ENCODE results near the gene FBP2. TPM values are rescaled to one million over a fixed set of nuclear protein-coding genes. Genes with fewer than 3 reads are reported as not detected.

The FBP2 gene
- total RNA-seq, 1 experiment from 2014 or later: not detected

DNA sequence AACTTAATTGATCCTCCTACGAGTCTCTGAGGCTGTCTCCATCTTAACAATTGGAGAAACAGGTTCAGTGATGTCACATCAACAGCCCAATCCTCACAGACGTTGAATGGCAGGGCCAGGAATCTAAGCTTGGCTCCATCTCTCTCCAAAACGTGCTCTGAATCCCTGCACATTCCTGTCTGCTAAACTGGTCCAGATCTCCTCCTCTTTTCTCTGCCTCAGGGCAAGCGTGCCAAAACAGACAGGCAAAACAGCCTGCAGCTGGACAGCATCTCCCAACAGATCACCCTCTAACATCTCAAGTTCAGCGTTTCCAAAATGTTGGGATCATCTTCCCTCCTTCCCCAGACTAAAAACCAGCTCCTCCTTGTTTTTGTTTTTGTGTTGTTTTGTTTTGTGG, 39.1 kb upstream of the FBP2 start (continued):
- TF ChIP-seq CBFB (CRISPR knock-in tag; IDR thresholded peaks at IDR 0.05; ENCODE audit: low read depth): no peak
- no peak for TF ChIP-seq SMAD3 (CRISPR knock-in tag; IDR thresholded peaks at IDR 0.05; ENCODE audit: borderline replicate concordance)
- no peak for TF ChIP-seq NFATC4 (CRISPR knock-in tag; IDR thresholded peaks at IDR 0.05)
- no peak for TF ChIP-seq ZNF232 (CRISPR knock-in tag; IDR thresholded peaks at IDR 0.05)
- no peak for TF ChIP-seq NFE2L1 (CRISPR knock-in tag; IDR thresholded peaks at IDR 0.05)
- TF ChIP-seq, protein P1, sequence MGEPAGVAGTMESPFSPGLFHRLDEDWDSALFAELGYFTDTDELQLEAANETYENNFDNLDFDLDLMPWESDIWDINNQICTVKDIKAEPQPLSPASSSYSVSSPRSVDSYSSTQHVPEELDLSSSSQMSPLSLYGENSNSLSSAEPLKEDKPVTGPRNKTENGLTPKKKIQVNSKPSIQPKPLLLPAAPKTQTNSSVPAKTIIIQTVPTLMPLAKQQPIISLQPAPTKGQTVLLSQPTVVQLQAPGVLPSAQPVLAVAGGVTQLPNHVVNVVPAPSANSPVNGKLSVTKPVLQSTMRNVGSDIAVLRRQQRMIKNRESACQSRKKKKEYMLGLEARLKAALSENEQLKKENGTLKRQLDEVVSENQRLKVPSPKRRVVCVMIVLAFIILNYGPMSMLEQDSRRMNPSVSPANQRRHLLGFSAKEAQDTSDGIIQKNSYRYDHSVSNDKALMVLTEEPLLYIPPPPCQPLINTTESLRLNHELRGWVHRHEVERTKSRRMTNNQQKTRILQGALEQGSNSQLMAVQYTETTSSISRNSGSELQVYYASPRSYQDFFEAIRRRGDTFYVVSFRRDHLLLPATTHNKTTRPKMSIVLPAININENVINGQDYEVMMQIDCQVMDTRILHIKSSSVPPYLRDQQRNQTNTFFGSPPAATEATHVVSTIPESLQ (CRISPR knock-in tag; IDR thresholded peaks at IDR 0.05): no peak
- TF ChIP-seq NR2C2 (CRISPR knock-in tag; IDR thresholded peaks at IDR 0.05): no peak

DNA sequence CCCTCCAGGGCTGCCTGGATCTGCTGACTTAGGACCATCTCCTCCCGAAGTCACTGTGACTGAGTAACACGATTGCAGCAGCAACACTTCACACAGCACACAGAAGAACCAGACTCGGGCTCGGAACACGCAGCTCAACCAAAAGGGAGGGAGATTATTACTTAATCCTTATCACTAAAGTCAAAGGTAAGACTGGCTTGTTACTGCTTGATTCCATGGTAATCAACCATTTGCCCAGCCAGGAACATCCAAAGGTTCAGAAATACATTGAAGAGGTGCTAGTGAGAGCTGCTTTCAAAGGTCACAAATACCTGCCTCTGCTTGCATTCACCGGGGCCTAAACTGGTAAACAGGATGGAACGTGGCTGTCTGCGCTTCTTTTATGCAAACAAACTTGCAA, 38.0 kb upstream of the FBP2 start:
- H3K36me3 Mint-ChIP-seq: peaks cover 2% of the 10 kb centered on the region; the same call in 1 of the 2 replicates
- H3K9me3 Mint-ChIP-seq: no peaks in the 10 kb centered on the region
- POLR2A ChIA-PET: no interaction called here
- H3K27me3 Mint-ChIP-seq (ENCODE audit: low read depth): peaks cover 14% of the 10 kb centered on the region
- H3K27ac Mint-ChIP-seq: peak overlapping the region; percentile 36; the same call in 1 of the 2 replicates
- peaks cover 35% of the 10 kb centered on the region for H3K4me1 Mint-ChIP-seq
- ATAC-seq (no peak), DNase-seq (ENCODE audit: low spot score) (no peak)
- H3K4me3 Mint-ChIP-seq: no peak overlapping the region
- TF ChIP-seq ATF1 (CRISPR knock-in tag; IDR thresholded peaks at IDR 0.05) (no peak), NFATC4 (CRISPR knock-in tag; IDR thresholded peaks at IDR 0.05) (no peak), USF2 (CRISPR knock-in tag; IDR thresholded peaks at IDR 0.05) (no peak), NFYB (CRISPR knock-in tag; conservative IDR thresholded peaks at IDR 0.05; ENCODE audit: low read depth) (no peak), FOXP1 (CRISPR knock-in tag; IDR thresholded peaks at IDR 0.05; ENCODE audit: borderline replicate concordance) (no peak), SMAD3 (CRISPR knock-in tag; IDR thresholded peaks at IDR 0.05; ENCODE audit: borderline replicate concordance) (no peak), ZNF423 (CRISPR knock-in tag; IDR thresholded peaks at IDR 0.05) (no peak), PRRX2 (CRISPR knock-in tag; IDR thresholded peaks at IDR 0.05) (no peak), OVOL2 (CRISPR knock-in tag; IDR thresholded peaks at IDR 0.05; ENCODE audit: borderline replicate concordance) (no peak), ZNF671 (CRISPR knock-in tag; IDR thresholded peaks at IDR 0.05) (no peak), RELA (CRISPR knock-in tag; IDR thresholded peaks at IDR 0.05; ENCODE audit: borderline replicate concordance) (no peak), ZNF232 (CRISPR knock-in tag; IDR thresholded peaks at IDR 0.05) (no peak), CBFB (CRISPR knock-in tag; IDR thresholded peaks at IDR 0.05; ENCODE audit: low read depth) (no peak)
- TF ChIP-seq, protein P2, sequence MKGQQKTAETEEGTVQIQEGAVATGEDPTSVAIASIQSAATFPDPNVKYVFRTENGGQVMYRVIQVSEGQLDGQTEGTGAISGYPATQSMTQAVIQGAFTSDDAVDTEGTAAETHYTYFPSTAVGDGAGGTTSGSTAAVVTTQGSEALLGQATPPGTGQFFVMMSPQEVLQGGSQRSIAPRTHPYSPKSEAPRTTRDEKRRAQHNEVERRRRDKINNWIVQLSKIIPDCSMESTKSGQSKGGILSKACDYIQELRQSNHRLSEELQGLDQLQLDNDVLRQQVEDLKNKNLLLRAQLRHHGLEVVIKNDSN (CRISPR knock-in tag; IDR thresholded peaks at IDR 0.05): no peak
- CTCF ChIA-PET: interaction anchor here (0.7 to 3.2 kb wide), 3 partner anchors 9 to 536 kb away, joined by 3 to 10 read pairs (median 6); no protein-coding TSS in a partner anchor

GRCh38 chr9:94630833-94631232, 37.2 kb upstream of the FBP2 start:
- H3K27ac Mint-ChIP-seq: no peak overlapping the region

More at GRCh38 chr9:94630833-94631232, 37.2 kb upstream of the FBP2 start:
- peaks cover 6% of the 10 kb centered on the region for H3K27me3 Mint-ChIP-seq (ENCODE audit: low read depth)
- ATAC-seq (peak; percentile 58), DNase-seq (ENCODE audit: low spot score) (no peak)
- CTCF ChIA-PET: interaction anchor here (0.7 to 3.2 kb wide), 4 partner anchors 8 to 537 kb away, joined by 3 to 10 read pairs (median 5); no protein-coding TSS in a partner anchor
- peaks cover 2% of the 10 kb centered on the region; the same call in 1 of the 2 replicates for H3K36me3 Mint-ChIP-seq
- H3K9me3 Mint-ChIP-seq: no peaks in the 10 kb centered on the region
- peaks cover 35% of the 10 kb centered on the region for H3K4me1 Mint-ChIP-seq
- TF ChIP-seq SP1 (CRISPR knock-in tag; conservative IDR thresholded peaks at IDR 0.05): 0 out of 2 replicates have a peak, but pooled peaks have one; percentile 8
- no peak for TF ChIP-seq ZNF532 (CRISPR knock-in tag; IDR thresholded peaks at IDR 0.05; ENCODE audit: borderline replicate concordance)
- H3K4me3 Mint-ChIP-seq: no peak overlapping the region
- POLR2A ChIA-PET: no interaction called here

Measured in WTC11 (cell line).